ENCODE measurements around the gene HES6. TPM values are rescaled to one million over a fixed set of nuclear protein-coding genes. Genes with fewer than 3 reads are reported as not detected.

The HES6 gene
- total RNA-seq, 4 donors from 2014 or later = 2.9 to 9.0 (median 6.8) TPM

- no peak for DNase-seq
- intact Hi-C loops (cut with DNase I) = no loop called here
- peaks cover 39 to 73% of the 10 kb centered on the region in 2 donors for H3K4me1 ChIP-seq
- TF ChIP-seq CTCF (IDR thresholded peaks at IDR 0.05) (no peak), POLR2A (IDR thresholded peaks at IDR 0.05) (no peak)
- peak overlapping the region in 1 of 3 donors; percentile 81 for H3K4me3 ChIP-seq (replicated peaks in 1 of 3)
- no peaks in the 10 kb centered on the region for H3K9me3 ChIP-seq
- 68 to 73% methylated on average over 11 of the region's 11 CpGs for WGBS, 2 donors
- H3K36me3 ChIP-seq = no peaks in the 10 kb centered on the region
- peak overlapping the region; percentile 84 to 96 (median 95) for H3K27ac ChIP-seq
- no peaks in the 10 kb centered on the region for H3K27me3 ChIP-seq
These were observed 47.3 kb upstream of the HES6 start for GRCh38 chr2:238286987-238287736.

GRCh38 chr2:238286551-238286950 lies 46.7 kb upstream of the HES6 start:
- TF ChIP-seq CTCF (IDR thresholded peaks at IDR 0.05) (peak in 1 of 6 experiments; percentile 37), POLR2A (IDR thresholded peaks at IDR 0.05) (peak in 1 of 2 donors; percentile 56)
- no peaks in the 10 kb centered on the region for H3K9me3 ChIP-seq
- DNase-seq = peak; percentile 92 to 94
- intact Hi-C loops (cut with DNase I) = no loop called here
- H3K27ac ChIP-seq = peak overlapping the region; percentile 84 to 96 (median 95)
- no peaks in the 10 kb centered on the region for H3K27me3 ChIP-seq
- 21 to 28% methylated on average over 7 of the region's 7 CpGs for WGBS, 2 donors
- peaks cover 43 to 79% of the 10 kb centered on the region in 2 donors for H3K4me1 ChIP-seq
- H3K4me3 ChIP-seq (replicated peaks in 1 of 3) = no peak overlapping the region
- no peaks in the 10 kb centered on the region for H3K36me3 ChIP-seq

- Histone ChIP-seq H3K27me3 (no peaks in the 10 kb centered on the region), H3K27ac (peak overlapping the region; percentile 84 to 96 (median 95)), H3K4me1 (peaks cover 47 to 84% of the 10 kb centered on the region in 2 donors), H3K9me3 (no peaks in the 10 kb centered on the region), H3K4me3 (replicated peaks in 1 of 3) (no peak overlapping the region), H3K36me3 (no peaks in the 10 kb centered on the region)
- WGBS, 2 donors = 20 to 23% methylated on average over 7 of the region's 7 CpGs
- intact Hi-C loops (cut with DNase I) = no loop called here
- no peak for TF ChIP-seq CTCF (IDR thresholded peaks at IDR 0.05)
- no peak for TF ChIP-seq POLR2A (IDR thresholded peaks at IDR 0.05)
- DNase-seq = peak in 1 of 2 donors; percentile 23
These were observed 46.3 kb upstream of the HES6 start for GRCh38 chr2:238286095-238286494.

GRCh38 chr2:238285653-238286082 lies 45.8 kb upstream of the HES6 start:
- H3K4me3 ChIP-seq (replicated peaks in 1 of 3) = no peak overlapping the region
- peak; percentile 92 to 95 for DNase-seq
- TF ChIP-seq CTCF (IDR thresholded peaks at IDR 0.05) (peak in 2 of 6 experiments; percentile 3 to 23), POLR2A (IDR thresholded peaks at IDR 0.05) (peak in 1 of 2 donors; percentile 26)
- WGBS, 2 donors = 21 to 26% methylated on average over 7 of the region's 7 CpGs
- H3K4me1 ChIP-seq = peaks cover 47 to 82% of the 10 kb centered on the region in 2 donors
- H3K27ac ChIP-seq = peak overlapping the region; percentile 84 to 96 (median 95)
- H3K9me3 ChIP-seq = no peaks in the 10 kb centered on the region
- no peaks in the 10 kb centered on the region for H3K36me3 ChIP-seq
- intact Hi-C loops (cut with DNase I) = no loop called here
- H3K27me3 ChIP-seq = no peaks in the 10 kb centered on the region
